Heart left ventricle (tissue), 16 donors: ENCODE results near the gene CIART. TPM values are rescaled to one million over a fixed set of nuclear protein-coding genes. Genes with fewer than 3 reads are reported as not detected.
"Not testable (repeated sequence)": the region's sequence is repeated elsewhere in the genome, so short reads cannot be mapped to it uniquely, and the experiment has no call there.

Experiments
- ATAC-seq, 4 donors: fragments of 200-7000 bp; cut with Tn5 transposase; one replicate each; pipeline ENCODE4 v1.9.1; 2020 to 2022; ENCODE audit warnings: moderate library complexity in 4 of 4, mild to moderate bottlenecking in 3 of 4, moderate number of reproducible peaks in 1 of 4
- DNase-seq, 5 donors: peaks; one replicate each; pipeline ENCODE4 v3.0.0-alpha.2; 2020
- H3K27ac ChIP-seq, 12 donors: fragments of 200-600 bp; sonication (generic) in 4 of 12; one replicate each; pipeline versions ENCODE4 v1.5.0 to v1.8.0; 2016 to 2022; ENCODE audit warnings: mild to moderate bottlenecking in 2 of 12
- H3K27me3 ChIP-seq, 9 donors: fragments of 200-600 bp; sonication (generic) in 2 of 9; one replicate each; pipeline versions ENCODE4 v1.5.1 to v1.8.0; 2016 to 2022; ENCODE audit warnings: mild to moderate bottlenecking in 3 of 9
- H3K36me3 ChIP-seq, 9 donors: fragments of 200-600 bp; sonication (generic) in 2 of 9; one replicate each; pipeline versions ENCODE4 v1.5.0 to v1.8.0; 2018 to 2022; ENCODE audit warnings: mild to moderate bottlenecking in 2 of 9
- H3K4me1 ChIP-seq, 12 donors: fragments of 200-600 bp; sonication (generic) in 4 of 12; one replicate each; pipeline versions ENCODE4 v1.5.0 to v1.8.0; 2016 to 2022; ENCODE audit warnings: mild to moderate bottlenecking in 3 of 12
- H3K4me3 ChIP-seq, 12 donors: fragments of 200-600 bp; sonication (generic) in 4 of 12; one replicate each; pipeline versions ENCODE4 v1.5.0 to v1.8.0; 2017 to 2022; ENCODE audit warnings: mild to moderate bottlenecking in 9 of 12, moderate library complexity in 4 of 12
- H3K9me3 ChIP-seq, 12 donors: fragments of 200-600 bp; sonication (generic) in 4 of 12; one replicate each; pipeline versions ENCODE4 v1.5.0 to v1.8.0; 2016 to 2022; ENCODE audit warnings: mild to moderate bottlenecking in 1 of 12
- POLR2A ChIP-seq, 2 donors: fragments of 450-650 bp; IDR thresholded peaks; one replicate each; pipeline ENCODE4 v1.6.1; 2017; ENCODE audit warnings: antibody characterized with exemption in 2 of 2, mild to moderate bottlenecking in 2 of 2, moderate library complexity in 2 of 2
- WGBS, 4 donors: extraction: QIAGEN DNeasy Blood & Tissue Kit in 2 of 4; methylation state at CpG; one replicate each; pipeline versions ENCODE4 v1.1.5 to v1.1.7; 2013 to 2018; 5-methylcytosine and 5-hydroxymethylcytosine counted together
- intact Hi-C, 10 donors: fragments of 100-400 bp; cut with DNase I; formaldehyde crosslinking; loops; one replicate each; pipeline versions ENCODE4 v1.11.1 to v1.14.2; 2022
- polyA plus RNA-seq, 2 donors: library from polyadenylated mRNA; stranded (reverse); fragments of 200-250 nt; gene quantifications; one replicate each; pipeline ENCODE4 v1.2.3, GENCODE V29; 2013
- total RNA-seq, 9 donors: library from RNA; depleted of rRNA in 2 of 9; stranded (reverse); fragments of >200 nt in 2 of 9; fragmentation: NEBNext Ultra II Directional in 3 of 9; extraction: Animal tissue kit (Norgen Biotek cat#: 25700) in 3 of 9; gene quantifications; one replicate each; pipeline versions ENCODE4 v1.1.0 to v1.2.4, GENCODE V29; 2016 to 2023
- TF ChIP-seq, protein P1 (sequence below), 12 donors: fragments of 200-600 bp; sonication (generic) in 4 of 12; IDR thresholded peaks; one replicate each; pipeline versions ENCODE4 v1.5.0 to v1.8.0; 2018 to 2022; ENCODE audit warnings: antibody characterized with exemption in 12 of 12, mild to moderate bottlenecking in 5 of 12
- donor health status: ischemic (EF 13 %, LVEDD 7.1; RV severe dilation, severe dysfunction).
- donor health status: healthy with polysubstance abuse.
- donor health status: DM: no; HTN: yes; CAD: no.
- donor health status: DM: no; HTN: no; CAD: no.
- donor health status: ischemic (EF 25% LVEDD 6.9; RV normal size, moderate dysfunction).
- donor health status: ischemic (EF 25% LVEDD 5.7; RV mildly dilated, moderate dysfunction).
- donor health status: healthy.
- donor health status: DM: yes; HTN: yes; CAD: no.
- donor health status: ischemic (EF 35%, LVEDD 5.7; RV mildly dilated, moderate dysfunction).
- donor health status: nonischemic (EF 11% LVEDD 7.7; RV severe dilation, severe dysfunction).
- donor health status: DM: yes; HTN: yes; CAD: no.
- donor health status: PGD.
- donor health status: ischemic (EF 29% LVEDD 5.4; RV normal size, mild dysfunction).
- donor health status: nonischemic (EF 23%, LVEDD 6.1; RV moderate dilation, normal function).

CIART gene
- total and polyA plus RNA-seq, 11 donors = 2.3 to 23.9 (median 7.1) TPM

DNA sequence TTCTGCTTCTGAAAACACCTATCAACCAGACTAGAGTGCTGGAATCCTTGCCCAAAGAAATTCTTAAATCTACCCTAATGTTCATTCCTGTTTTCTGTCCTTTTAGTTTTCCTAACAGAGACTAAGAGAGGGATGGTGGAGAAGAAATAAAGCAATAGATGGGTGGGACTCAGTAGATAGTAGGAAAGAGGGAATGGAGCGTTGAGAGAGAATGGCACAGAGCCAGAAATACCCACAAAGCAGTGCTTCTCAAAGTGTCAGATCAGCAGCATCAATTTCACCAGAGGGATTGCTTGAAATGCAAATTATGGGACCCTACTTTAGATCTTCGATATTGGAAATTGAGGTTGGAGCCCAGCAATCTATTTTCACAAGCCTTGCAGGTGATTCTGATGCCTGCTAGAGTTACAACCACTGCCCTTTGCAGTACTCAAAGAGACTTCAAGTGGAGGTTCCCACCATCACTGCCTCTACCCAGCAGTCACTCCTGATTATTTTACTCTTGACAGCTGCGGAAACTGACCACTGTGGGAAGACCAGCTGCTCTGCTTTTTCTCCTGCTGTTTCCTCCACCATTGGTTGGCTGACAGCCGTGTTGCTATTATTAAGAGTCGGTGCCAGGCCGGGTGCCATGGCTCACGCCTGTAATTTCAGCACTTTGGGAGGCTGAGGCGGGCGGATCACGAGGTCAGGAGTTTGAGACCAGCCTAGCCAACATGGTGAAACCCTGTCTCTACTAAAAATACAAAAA lies 27.6 kb downstream of the CIART start:
- H3K27me3 ChIP-seq = no peaks in the 10 kb centered on the region
- no peak overlapping the region for H3K4me3 ChIP-seq
- WGBS, 4 donors = 55 to 76% (median 68%) methylated on average over 10 of the region's 10 CpGs
- H3K4me1 ChIP-seq = no peaks in the 10 kb centered on the region
- H3K27ac ChIP-seq = no peak overlapping the region
- ATAC-seq = peak in 1 of 4 donors; percentile 11
- peaks cover 0 to 41% (median 31%) of the 10 kb centered on the region in 9 donors for H3K36me3 ChIP-seq
- H3K9me3 ChIP-seq = no peaks in the 10 kb centered on the region
- no peak for DNase-seq
- intact Hi-C loops = no loop called here
- TF ChIP-seq, protein P1, sequence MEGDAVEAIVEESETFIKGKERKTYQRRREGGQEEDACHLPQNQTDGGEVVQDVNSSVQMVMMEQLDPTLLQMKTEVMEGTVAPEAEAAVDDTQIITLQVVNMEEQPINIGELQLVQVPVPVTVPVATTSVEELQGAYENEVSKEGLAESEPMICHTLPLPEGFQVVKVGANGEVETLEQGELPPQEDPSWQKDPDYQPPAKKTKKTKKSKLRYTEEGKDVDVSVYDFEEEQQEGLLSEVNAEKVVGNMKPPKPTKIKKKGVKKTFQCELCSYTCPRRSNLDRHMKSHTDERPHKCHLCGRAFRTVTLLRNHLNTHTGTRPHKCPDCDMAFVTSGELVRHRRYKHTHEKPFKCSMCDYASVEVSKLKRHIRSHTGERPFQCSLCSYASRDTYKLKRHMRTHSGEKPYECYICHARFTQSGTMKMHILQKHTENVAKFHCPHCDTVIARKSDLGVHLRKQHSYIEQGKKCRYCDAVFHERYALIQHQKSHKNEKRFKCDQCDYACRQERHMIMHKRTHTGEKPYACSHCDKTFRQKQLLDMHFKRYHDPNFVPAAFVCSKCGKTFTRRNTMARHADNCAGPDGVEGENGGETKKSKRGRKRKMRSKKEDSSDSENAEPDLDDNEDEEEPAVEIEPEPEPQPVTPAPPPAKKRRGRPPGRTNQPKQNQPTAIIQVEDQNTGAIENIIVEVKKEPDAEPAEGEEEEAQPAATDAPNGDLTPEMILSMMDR (IDR thresholded peaks at IDR 0.05) = no peak
- no peak for TF ChIP-seq POLR2A (IDR thresholded peaks at IDR 0.05)

DNA sequence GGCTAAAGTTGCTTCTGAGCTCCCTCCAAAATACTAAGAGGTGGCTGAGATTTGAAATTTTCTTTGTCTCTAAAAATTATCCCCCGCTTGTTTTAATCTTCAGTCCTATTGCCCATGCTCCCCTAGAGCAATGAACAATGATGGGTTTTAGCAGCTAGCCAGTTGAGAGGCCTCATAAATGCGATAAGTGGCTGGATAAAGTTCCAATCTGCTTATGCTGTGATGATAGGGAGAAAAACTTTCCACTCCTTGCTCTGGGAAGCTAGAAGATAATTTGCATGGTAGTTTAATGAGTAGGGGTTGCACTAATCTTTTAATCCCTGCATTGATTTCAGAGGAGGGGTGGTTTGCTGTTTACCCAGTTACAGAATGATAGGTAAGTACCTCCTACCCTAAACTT lies 29.4 kb downstream of the CIART start:
- Histone ChIP-seq H3K27me3 (no peaks in the 10 kb centered on the region), H3K9me3 (no peaks in the 10 kb centered on the region), H3K36me3 (peaks cover 0 to 29% (median 16%) of the 10 kb centered on the region in 9 donors), H3K27ac (no peak overlapping the region), H3K4me1 (no peaks in the 10 kb centered on the region), H3K4me3 (no peak overlapping the region)
- TF ChIP-seq, protein P1 (IDR thresholded peaks at IDR 0.05) = no peak
- TF ChIP-seq POLR2A (IDR thresholded peaks at IDR 0.05) = no peak
- intact Hi-C loops = no loop called here
- ATAC-seq (no peak), DNase-seq (no peak)
- 64 to 76% (median 70%) methylated on average over 2 of the region's 2 CpGs for WGBS, 4 donors

DNA sequence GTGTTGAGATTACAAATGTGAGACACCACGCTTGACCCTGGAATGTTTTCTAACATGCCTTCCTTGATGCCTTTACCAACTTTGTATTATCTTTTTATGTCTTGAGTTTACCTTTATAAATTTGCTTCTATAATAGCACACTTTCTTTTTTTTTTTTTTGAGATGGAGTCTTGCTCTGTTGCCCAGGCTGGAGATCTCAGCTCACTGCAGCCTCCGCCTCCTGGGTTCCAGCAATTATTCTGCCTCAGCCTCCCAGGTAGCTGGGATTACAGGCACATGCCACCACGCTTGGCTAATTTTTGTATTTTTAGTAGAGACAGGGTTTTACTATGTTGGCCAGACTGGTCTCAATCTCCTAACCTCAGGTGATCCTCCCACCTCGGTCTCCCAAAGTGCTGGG lies 32.3 kb downstream of the CIART start:
- 91 to 95% (median 93%) methylated on average over 4 of the region's 4 CpGs for WGBS, 4 donors
- H3K27ac ChIP-seq, H3K27me3 ChIP-seq, DNase-seq, H3K9me3 ChIP-seq, ATAC-seq, H3K36me3 ChIP-seq, H3K4me3 ChIP-seq, H3K4me1 ChIP-seq, intact Hi-C loops: not testable (repeated sequence)

DNA sequence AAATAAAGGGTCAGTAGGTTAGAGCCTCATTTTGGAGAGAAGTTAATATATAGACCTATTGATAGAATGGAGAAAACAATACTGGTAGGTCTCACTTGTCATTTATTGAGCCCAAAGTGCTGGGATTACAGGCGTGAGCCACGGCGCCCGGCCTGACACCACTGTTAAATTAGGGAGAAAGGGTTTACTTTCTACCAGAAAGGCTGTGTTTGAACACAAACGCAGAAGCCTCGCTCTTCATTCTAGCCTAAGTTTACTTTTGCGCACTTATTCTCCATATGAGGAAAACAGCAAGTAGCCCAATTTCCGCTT lies 38.3 kb downstream of the CIART start:
- Histone ChIP-seq H3K27me3 (no peaks in the 10 kb centered on the region), H3K4me3 (peak overlapping the region; percentile 55 to 92 (median 77)), H3K9me3 (no peaks in the 10 kb centered on the region), H3K4me1 (peaks cover 0 to 28% (median 11%) of the 10 kb centered on the region in 12 donors), H3K36me3 (peaks cover 0 to 20% (median 10%) of the 10 kb centered on the region in 9 donors), H3K27ac (peak overlapping the region; percentile 51 to 96 (median 91))
- intact Hi-C loops = loop anchor here in 4 of 10 donors (5.0 to 10.0 kb wide), 3 partner anchors 42 to 66 kb away; partner anchors contain the start of genes CA14 (in 3 of the 4) and RPRD2 (in 1 of the 4)
- ATAC-seq (no peak), DNase-seq (no peak)
- 65 to 85% (median 75%) methylated on average over 8 of the region's 8 CpGs for WGBS, 4 donors
- TF ChIP-seq, protein P1 (IDR thresholded peaks at IDR 0.05) = no peak
- TF ChIP-seq POLR2A (IDR thresholded peaks at IDR 0.05) = no peak
